ENCODE results near the gene HSD17B3. TPM values are rescaled to one million over a fixed set of nuclear protein-coding genes. Genes with fewer than 3 reads are reported as not detected.
"Not testable (repeated sequence)": the region's sequence is repeated elsewhere in the genome, so short reads cannot be mapped to it uniquely, and the experiment has no call there.

Gene HSD17B3
- total RNA-seq, 1 experiment from 2014 or later: 2.4 TPM

GRCh38 chr9:96249746-96250145 is 52.2 kb downstream of the HSD17B3 start:
- in situ Hi-C loops (cut with HindIII; ENCODE audit: low pct_unique_long_range_greater_than_20kb, low sequenced_read_pairs): no loop called here
- DNase-seq (ENCODE audit: low read depth): no peak

GRCh38 chr9:96246267-96246671 is 55.7 kb downstream of the HSD17B3 start:
- in situ Hi-C loops (cut with HindIII; ENCODE audit: low pct_unique_long_range_greater_than_20kb, low sequenced_read_pairs): no loop called here
- DNase-seq (ENCODE audit: low read depth): no peak

GRCh38 chr9:96245399-96245798 is 56.6 kb downstream of the HSD17B3 start:
- in situ Hi-C loops (cut with HindIII; ENCODE audit: low pct_unique_long_range_greater_than_20kb, low sequenced_read_pairs): no loop called here
- DNase-seq (ENCODE audit: low read depth): no peak

- DNase-seq (ENCODE audit: low read depth): no peak
- in situ Hi-C loops (cut with HindIII; ENCODE audit: low pct_unique_long_range_greater_than_20kb, low sequenced_read_pairs): no loop called here
These were observed 58.2 kb downstream of the HSD17B3 start for GRCh38 chr9:96243778-96244177.

- no peak for DNase-seq (ENCODE audit: low read depth)
- in situ Hi-C loops (cut with HindIII; ENCODE audit: low pct_unique_long_range_greater_than_20kb, low sequenced_read_pairs): no loop called here
These were observed 59.2 kb downstream of the HSD17B3 start for GRCh38 chr9:96242811-96243210.

- no peak for DNase-seq (ENCODE audit: low read depth)
- in situ Hi-C loops (cut with HindIII; ENCODE audit: low pct_unique_long_range_greater_than_20kb, low sequenced_read_pairs): no loop called here
These were observed 60.6 kb downstream of the HSD17B3 start for GRCh38 chr9:96241391-96241809.

- no peak for DNase-seq (ENCODE audit: low read depth)
- in situ Hi-C loops (cut with HindIII; ENCODE audit: low pct_unique_long_range_greater_than_20kb, low sequenced_read_pairs): no loop called here
These were observed 65.0 kb downstream of the HSD17B3 start for GRCh38 chr9:96236854-96237550.

GRCh38 chr9:96236337-96236736 is 65.6 kb downstream of the HSD17B3 start:
- DNase-seq (ENCODE audit: low read depth); in situ Hi-C loops (cut with HindIII; ENCODE audit: low pct_unique_long_range_greater_than_20kb, low sequenced_read_pairs): not testable (repeated sequence)

- in situ Hi-C loops (cut with HindIII; ENCODE audit: low pct_unique_long_range_greater_than_20kb, low sequenced_read_pairs): no loop called here
- no peak for DNase-seq (ENCODE audit: low read depth)
These were observed 69.3 kb downstream of the HSD17B3 start for GRCh38 chr9:96232539-96233241.

GRCh38 chr9:96232164-96232538 is 69.8 kb downstream of the HSD17B3 start:
- no peak for DNase-seq (ENCODE audit: low read depth)
- in situ Hi-C loops (cut with HindIII; ENCODE audit: low pct_unique_long_range_greater_than_20kb, low sequenced_read_pairs): no loop called here

- DNase-seq (ENCODE audit: low read depth): no peak
- in situ Hi-C loops (cut with HindIII; ENCODE audit: low pct_unique_long_range_greater_than_20kb, low sequenced_read_pairs): no loop called here
These were observed 72.0 kb downstream of the HSD17B3 start for GRCh38 chr9:96230002-96230401.

GRCh38 chr9:96222132-96222531 is 79.8 kb downstream of the HSD17B3 start:
- in situ Hi-C loops (cut with HindIII; ENCODE audit: low pct_unique_long_range_greater_than_20kb, low sequenced_read_pairs): no loop called here
- DNase-seq (ENCODE audit: low read depth): no peak

GRCh38 chr9:96219900-96220257 is 82.1 kb downstream of the HSD17B3 start:
- DNase-seq (ENCODE audit: low read depth): no peak
- in situ Hi-C loops (cut with HindIII; ENCODE audit: low pct_unique_long_range_greater_than_20kb, low sequenced_read_pairs): no loop called here

- no peak for DNase-seq (ENCODE audit: low read depth)
- in situ Hi-C loops (cut with HindIII; ENCODE audit: low pct_unique_long_range_greater_than_20kb, low sequenced_read_pairs): no loop called here
These were observed 82.7 kb downstream of the HSD17B3 start for GRCh38 chr9:96219026-96219899.

GRCh38 chr9:96217754-96218693 is 84.0 kb downstream of the HSD17B3 start:
- in situ Hi-C loops (cut with HindIII; ENCODE audit: low pct_unique_long_range_greater_than_20kb, low sequenced_read_pairs): no loop called here
- DNase-seq (ENCODE audit: low read depth): peak; percentile 65

GRCh38 chr9:96217294-96217707 is 84.7 kb downstream of the HSD17B3 start:
- no peak for DNase-seq (ENCODE audit: low read depth)
- in situ Hi-C loops (cut with HindIII; ENCODE audit: low pct_unique_long_range_greater_than_20kb, low sequenced_read_pairs): no loop called here

GRCh38 chr9:96216583-96216982 is 85.4 kb downstream of the HSD17B3 start:
- DNase-seq (ENCODE audit: low read depth): no peak
- in situ Hi-C loops (cut with HindIII; ENCODE audit: low pct_unique_long_range_greater_than_20kb, low sequenced_read_pairs): no loop called here

- no peak for DNase-seq (ENCODE audit: low read depth)
- in situ Hi-C loops (cut with HindIII; ENCODE audit: low pct_unique_long_range_greater_than_20kb, low sequenced_read_pairs): no loop called here
These were observed 86.1 kb downstream of the HSD17B3 start for GRCh38 chr9:96215841-96216240.

Data from Caki2 (cell line).